Measurements from ENCODE around the gene TRIM59. TPM values are rescaled to one million over a fixed set of nuclear protein-coding genes. Genes with fewer than 3 reads are reported as not detected.

TRIM59 gene
- total RNA-seq = 1 to 10 TPM in 1 of 2 donors, under 1 TPM in 1; 0.99 to 2.1 TPM

- TF ChIP-seq CTCF (IDR thresholded peaks at IDR 0.05) = peak in 2 of 7 experiments; percentile 7 to 16
- TF ChIP-seq POLR2A (IDR thresholded peaks at IDR 0.05) = peak; percentile 23 to 79 (median 70)
- no peaks in the 10 kb centered on the region for H3K36me3 ChIP-seq (replicated peaks in 1 of 2; ENCODE audit: insufficient read depth in 1 of 2, low read depth in 2 of 2)
- H3K9me3 ChIP-seq = no peaks in the 10 kb centered on the region
- peak within 1 kb of the TSS; percentile 42 to 74 (median 62) for H3K27ac ChIP-seq
- DNase-seq = peak; percentile 92 to 96 (median 95)
- 14 to 54% methylated on average over 14 to 71 of the region's 71 CpGs for WGBS, 2 donors
- intact Hi-C loops (cut with DNase I) = no loop called here
- H3K27me3 ChIP-seq = no peaks in the 10 kb centered on the region
- H3K4me1 ChIP-seq = peaks cover 15% of the 10 kb centered on the region
- peak; percentile 97 for ATAC-seq
- H3K4me3 ChIP-seq = peak within 1 kb of the TSS; percentile 2 to 23
These were observed at the start of gene TRIM59 for GRCh38 chr3:160449636-160450598. Gene TRIM59 (minus strand): TSS chr3:160449786. CDS start chr3:160439183, 10,603 bp downstream.

GRCh38 chr3:160498202-160498601 lies 48.6 kb upstream of the TRIM59 start:
- H3K4me1 ChIP-seq = no peaks in the 10 kb centered on the region
- no peaks in the 10 kb centered on the region for H3K27me3 ChIP-seq
- DNase-seq = no peak
- no peak overlapping the region for H3K4me3 ChIP-seq
- H3K36me3 ChIP-seq (replicated peaks in 1 of 2; ENCODE audit: insufficient read depth in 1 of 2, low read depth in 2 of 2) = peaks cover 0 to 15% of the 10 kb centered on the region in 2 donors
- no peak for ATAC-seq
- no peak overlapping the region for H3K27ac ChIP-seq
- TF ChIP-seq POLR2A (IDR thresholded peaks at IDR 0.05) (no peak), CTCF (IDR thresholded peaks at IDR 0.05) (no peak)
- 82 to 100% methylated on average over 1 of the region's 1 CpG for WGBS, 2 donors
- no peaks in the 10 kb centered on the region for H3K9me3 ChIP-seq
- intact Hi-C loops (cut with DNase I) = no loop called here

GRCh38 chr3:160490166-160490565 lies 40.6 kb upstream of the TRIM59 start:
- TF ChIP-seq CTCF (IDR thresholded peaks at IDR 0.05) (no peak), POLR2A (IDR thresholded peaks at IDR 0.05) (no peak)
- ATAC-seq (no peak), DNase-seq (no peak)
- Histone ChIP-seq H3K36me3 (replicated peaks in 1 of 2; ENCODE audit: insufficient read depth in 1 of 2, low read depth in 2 of 2) (no peaks in the 10 kb centered on the region), H3K27me3 (no peaks in the 10 kb centered on the region), H3K27ac (no peak overlapping the region), H3K4me1 (no peaks in the 10 kb centered on the region), H3K9me3 (no peaks in the 10 kb centered on the region), H3K4me3 (no peak overlapping the region)
- intact Hi-C loops (cut with DNase I) = no loop called here

- no peak for ATAC-seq
- Histone ChIP-seq H3K4me3 (no peak overlapping the region), H3K9me3 (no peaks in the 10 kb centered on the region), H3K27me3 (no peaks in the 10 kb centered on the region), H3K27ac (no peak overlapping the region), H3K4me1 (no peaks in the 10 kb centered on the region), H3K36me3 (replicated peaks in 1 of 2; ENCODE audit: insufficient read depth in 1 of 2, low read depth in 2 of 2) (no peaks in the 10 kb centered on the region)
- WGBS, 2 donors = 3% methylated on average over 2 of the region's 2 CpGs
- DNase-seq = no peak
- intact Hi-C loops (cut with DNase I) = no loop called here
- TF ChIP-seq CTCF (IDR thresholded peaks at IDR 0.05) (peak; percentile 29 to 67 (median 44)), POLR2A (IDR thresholded peaks at IDR 0.05) (no peak)
These were observed 36.9 kb upstream of the TRIM59 start for GRCh38 chr3:160486459-160486869.

Measured in body of pancreas (tissue), 4 donors.